GM18508 (cell line): Measurements from ENCODE around the gene FGF3.

ENCODE experiments used
- ATAC-seq: cut with Tn5 transposase; IDR thresholded peaks from one replicate; pipeline ENCODE4 v1.9.1; 2021; ENCODE audit warnings: moderate number of reproducible peaks; ENCODE audit not compliant: insufficient read depth, unreplicated experiment

Gene FGF3

GRCh38 chr11:69818603-69819441 lies at the start of gene FGF3:
Gene FGF3, minus strand, starts transcription at chr11:69819416. Its CDS starts 483 bp downstream, at chr11:69818933.
- ATAC-seq: no peak

- ATAC-seq: no peak
Measured at GRCh38 chr11:69868871-69869270, 49.7 kb upstream of the FGF3 start.

DNA sequence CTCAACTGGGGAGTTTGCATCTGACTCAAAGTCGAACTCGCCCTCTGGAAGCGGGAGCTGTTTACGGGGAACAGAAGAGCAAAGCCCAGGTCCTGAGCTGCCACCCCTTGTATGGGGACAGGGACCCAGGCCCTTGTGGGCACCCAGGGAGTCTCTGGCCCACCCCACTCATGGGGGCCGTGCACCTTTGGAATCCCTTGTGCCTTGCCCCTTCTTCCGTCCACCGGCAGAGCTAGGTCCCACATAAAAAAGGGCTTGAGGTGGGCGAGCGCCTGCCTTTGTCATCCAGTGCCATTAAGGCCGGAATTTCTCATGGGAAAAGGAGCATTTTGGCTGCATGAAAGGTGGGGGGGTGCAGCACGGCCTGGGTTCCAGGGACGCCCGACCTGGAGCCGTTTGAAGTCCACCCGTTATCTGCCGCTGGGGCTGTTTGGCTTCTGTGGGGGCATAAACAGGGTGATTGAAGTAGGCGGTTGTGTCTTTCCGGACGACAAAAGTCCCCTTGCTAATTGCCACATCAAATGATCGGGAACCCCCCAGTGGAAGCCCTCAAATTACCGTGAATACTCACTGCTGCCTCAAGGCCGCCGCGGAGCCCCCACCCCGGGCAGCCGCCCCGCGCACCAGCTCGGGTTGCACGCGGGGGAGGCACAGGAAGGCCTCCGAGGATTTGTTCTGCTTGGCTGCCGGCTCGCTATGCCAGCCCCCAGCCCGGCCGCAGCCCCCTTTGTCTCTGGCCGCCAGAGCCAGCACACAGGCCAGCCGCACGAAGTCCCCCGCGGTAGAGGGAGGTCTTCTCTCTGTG lies 49.0 kb upstream of the FGF3 start:
- ATAC-seq: no peak

DNA sequence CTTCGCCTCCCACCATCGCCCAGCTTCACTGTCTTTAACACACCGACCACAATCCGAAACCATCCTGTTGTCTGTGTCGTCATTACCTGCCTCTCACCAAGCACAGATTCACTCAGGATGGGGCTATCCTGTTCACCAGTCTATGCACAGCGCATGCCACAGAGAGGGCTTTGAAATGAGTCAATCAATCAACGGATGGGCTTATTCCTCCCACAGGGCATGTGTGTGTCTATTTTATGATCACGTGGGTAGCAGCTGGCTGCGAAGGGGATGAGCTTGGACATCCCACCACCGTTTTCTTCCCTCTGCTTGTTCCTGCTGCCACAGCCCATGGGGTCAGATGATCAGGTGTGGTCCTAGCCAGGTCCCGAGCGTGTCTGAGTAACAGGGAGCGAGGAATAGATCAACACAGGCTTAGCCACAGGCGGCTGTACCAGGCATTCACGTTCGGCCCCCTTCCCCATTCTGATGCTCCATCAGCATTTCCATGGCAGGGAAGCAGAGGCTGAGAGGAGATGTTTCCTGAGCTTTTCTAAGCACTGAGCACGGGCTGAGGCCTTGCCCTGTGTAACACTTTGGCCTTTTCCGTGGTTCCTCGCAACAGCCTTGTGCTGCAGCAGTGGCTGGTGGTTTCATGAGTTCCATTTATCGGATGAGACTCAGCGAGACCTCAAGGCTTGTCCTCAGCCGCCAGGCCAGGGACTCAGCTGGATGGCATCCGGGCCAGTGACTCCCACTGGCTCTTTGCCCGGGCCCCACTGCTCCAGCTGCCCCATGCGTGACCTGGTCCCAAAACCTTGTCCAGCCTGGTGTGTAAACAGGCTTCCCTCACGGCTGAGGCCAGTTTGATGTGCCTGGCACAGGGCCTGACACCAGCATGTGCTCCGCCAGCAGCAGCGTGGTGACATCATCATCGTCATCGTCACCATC lies 48.1 kb upstream of the FGF3 start:
- no peak for ATAC-seq

GRCh38 chr11:69866648-69867047 lies 47.4 kb upstream of the FGF3 start:
- no peak for ATAC-seq

DNA sequence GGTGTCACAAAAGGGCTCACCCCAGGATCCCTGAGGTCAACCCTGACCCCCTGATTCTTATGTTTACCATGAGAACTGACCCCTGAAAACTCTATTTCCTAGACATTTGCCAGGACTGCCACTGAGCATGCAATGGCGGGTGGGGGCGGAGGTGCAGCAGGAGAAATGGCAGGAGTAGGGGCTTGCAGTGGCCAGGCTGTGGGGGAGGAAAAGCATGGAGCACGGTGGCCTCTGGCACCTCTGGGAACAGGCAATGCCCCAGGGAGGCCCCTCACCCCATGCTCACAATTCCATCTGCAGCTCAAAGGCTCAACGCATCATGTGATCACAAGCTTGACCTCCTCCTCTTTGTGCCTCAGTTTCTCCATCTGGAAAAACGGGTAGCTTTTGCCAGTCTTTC lies 46.5 kb upstream of the FGF3 start:
- ATAC-seq: no peak

- no peak for ATAC-seq
Measured at GRCh38 chr11:69864686-69865661, 45.8 kb upstream of the FGF3 start.

DNA sequence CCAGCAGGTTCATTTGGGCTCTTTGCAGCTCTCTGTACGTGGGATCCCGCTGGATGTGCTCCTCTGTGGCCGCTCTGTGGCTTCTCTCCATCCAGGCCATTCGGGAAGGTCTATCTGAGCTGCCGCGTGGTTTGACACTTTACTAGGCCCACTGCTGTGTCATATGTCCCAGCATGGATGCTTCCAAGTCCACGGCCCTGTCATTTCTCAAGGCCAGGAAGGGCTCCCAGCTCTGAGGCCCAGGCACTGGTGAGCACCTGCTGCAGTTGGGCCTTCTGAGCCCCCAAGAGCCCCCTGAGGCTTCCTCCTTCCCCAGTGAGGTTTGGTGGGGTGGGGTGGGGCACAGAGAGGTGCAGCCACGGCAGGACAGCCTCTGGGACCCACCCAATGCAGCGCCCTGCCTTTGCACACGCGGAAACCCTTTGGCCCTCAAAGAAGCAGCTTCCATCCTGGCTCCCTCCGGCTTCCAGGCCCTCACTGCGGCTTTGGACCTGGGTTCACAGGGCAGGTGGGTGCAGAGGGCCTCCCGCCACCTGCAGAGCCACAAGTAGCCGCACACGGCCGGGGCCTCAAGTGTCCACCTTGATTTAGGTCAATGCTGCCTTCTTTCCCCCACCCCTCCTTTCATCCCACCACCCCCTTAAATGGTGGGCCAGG lies 44.5 kb upstream of the FGF3 start:
- no peak for ATAC-seq

GRCh38 chr11:69862797-69863543 lies 43.8 kb upstream of the FGF3 start:
- ATAC-seq: no peak

GRCh38 chr11:69862331-69862771 lies 43.1 kb upstream of the FGF3 start:
- ATAC-seq: no peak

DNA sequence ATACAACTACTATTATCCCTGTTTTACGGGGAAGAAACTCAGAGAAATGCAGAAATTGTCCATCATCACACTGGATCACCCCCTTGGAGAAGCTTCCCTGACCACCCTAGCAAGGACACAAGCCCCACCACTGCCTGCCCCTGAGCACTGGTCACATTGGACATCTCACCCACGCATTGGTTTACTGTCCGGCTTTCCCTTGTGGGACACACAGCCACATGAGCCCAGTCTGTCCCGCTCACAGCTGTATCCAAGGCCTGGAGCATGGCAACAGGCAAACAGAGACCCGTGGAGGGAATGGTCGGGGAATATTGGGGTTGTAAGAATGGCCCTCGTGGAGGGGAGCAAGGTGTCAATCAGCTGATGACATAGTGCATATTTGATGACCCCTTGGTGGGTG lies 42.7 kb upstream of the FGF3 start:
- no peak for ATAC-seq

GRCh38 chr11:69860796-69861445 lies 41.7 kb upstream of the FGF3 start:
- no peak for ATAC-seq

DNA sequence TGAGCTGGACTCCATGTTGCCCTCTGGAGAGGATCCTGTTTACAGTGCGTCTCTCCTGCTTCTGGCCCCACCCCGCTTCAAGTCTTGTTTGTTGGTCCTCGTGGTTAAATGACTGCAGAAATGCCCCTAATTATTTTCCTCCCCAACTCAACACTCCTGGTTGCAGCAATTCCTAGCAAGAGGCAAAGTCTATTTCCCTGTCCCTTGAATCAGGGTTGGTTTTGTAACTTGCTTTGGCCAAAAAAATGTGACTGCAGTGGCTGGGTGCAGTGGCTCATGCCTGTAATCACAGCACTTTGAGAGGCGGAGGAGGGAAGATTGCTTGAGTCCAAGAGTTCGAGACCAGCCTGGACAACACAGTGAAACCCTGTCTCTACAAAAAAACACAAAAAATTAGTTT lies 41.0 kb upstream of the FGF3 start:
- no peak for ATAC-seq

DNA sequence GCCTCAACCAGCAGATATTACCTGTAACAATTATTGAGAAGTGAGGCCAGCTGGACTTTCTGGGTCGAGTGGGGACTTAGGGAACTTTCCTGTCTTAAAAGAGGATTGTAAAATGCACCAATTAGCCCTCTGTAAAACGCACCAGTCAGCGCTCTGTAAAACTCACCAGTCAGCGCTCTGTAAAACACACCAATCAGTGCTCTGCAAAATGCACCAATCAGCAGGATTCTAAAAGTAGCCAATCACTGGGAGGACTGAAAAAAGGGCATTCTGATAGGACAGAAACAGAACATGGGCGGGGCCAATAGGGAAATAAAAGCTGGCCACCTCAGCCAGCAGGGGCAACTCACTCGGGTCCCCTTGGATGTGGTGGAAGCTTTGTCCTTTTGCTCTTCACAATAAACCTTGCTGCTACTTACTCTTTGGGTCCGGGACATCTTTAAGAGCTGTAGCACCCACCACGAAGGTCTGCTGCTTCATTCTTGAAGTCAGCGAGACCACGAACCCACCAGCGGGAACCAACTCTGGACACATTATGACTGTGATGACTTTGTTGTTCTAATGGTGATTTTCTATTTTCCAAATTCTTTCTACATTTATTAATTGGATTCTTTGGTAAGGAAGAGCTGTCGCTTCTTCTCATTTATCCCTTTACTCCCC lies 40.2 kb upstream of the FGF3 start:
- no peak for ATAC-seq

DNA sequence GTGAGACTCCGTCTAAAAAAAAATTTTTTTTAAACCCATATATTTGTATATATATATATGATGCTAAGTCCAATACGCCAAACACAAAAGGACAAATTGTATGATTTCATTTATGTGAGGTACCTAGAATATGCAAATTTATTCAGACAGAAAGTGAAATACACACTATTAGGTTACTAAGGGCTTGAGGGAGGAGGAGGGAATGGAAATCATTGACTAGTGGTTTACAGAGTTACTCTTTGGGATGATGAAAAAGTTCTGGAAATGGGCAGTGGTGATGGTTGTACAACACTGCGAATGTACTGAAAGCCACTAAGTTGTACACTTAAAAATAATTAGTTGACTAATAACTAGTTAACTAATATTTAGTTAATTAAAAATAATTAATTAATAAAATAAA lies 36.2 kb upstream of the FGF3 start:
- ATAC-seq: no peak

GRCh38 chr11:69854713-69855112 lies 35.5 kb upstream of the FGF3 start:
- ATAC-seq: no peak

GRCh38 chr11:69852056-69852455 lies 32.8 kb upstream of the FGF3 start:
- ATAC-seq: no peak
